A673 (cell line): ENCODE measurements around the gene PLEK. TPM values are rescaled to one million over a fixed set of nuclear protein-coding genes. Genes with fewer than 3 reads are reported as not detected.

Source experiments
- BruUV-seq: library from RNA; stranded (reverse); fragments of 400-500 nt; replicated peaks from 2 replicates; lab custom pipeline; 2021; lab: Mats Ljungman, UMichigan
- CTCF ChIA-PET: fragments of 300-600 bp; sonication (Branson Sonifier 250); formaldehyde crosslinking; loops from one replicate; lab custom pipeline; 2022; ENCODE audit warnings: antibody characterized with exemption; lab: Charles Lee
- POLR2A ChIA-PET: fragments of 300-600 bp; sonication (Branson Sonifier 250); formaldehyde crosslinking; loops from one replicate; lab custom pipeline; 2022; ENCODE audit warnings: antibody characterized with exemption; ENCODE audit not compliant: low non-redundant PET; lab: Charles Lee
- DNase-seq: peaks from one replicate; pipeline ENCODE4 v3.0.0-alpha.2; 2015; ENCODE audit warnings: low spot score
- H3K27ac ChIP-seq: fragments of 200-600 bp; sonication (generic); 2 replicates; pipeline ENCODE4 v1.5.1; 2016; ENCODE audit warnings: mixed run types, low read depth, mild to moderate bottlenecking, mixed read lengths, antibody characterized with exemption, low read length; ENCODE audit not compliant: poor library complexity, severe bottlenecking
- H3K27me3 ChIP-seq: fragments of 200-600 bp; sonication (generic); replicated peaks from 2 replicates; pipeline ENCODE4 v1.6.1; 2017; ENCODE audit warnings: mixed run types, low read depth, mild to moderate bottlenecking, mixed read lengths, antibody characterized with exemption, low read length; ENCODE audit not compliant: insufficient read depth, poor library complexity
- H3K36me3 ChIP-seq: fragments of 200-600 bp; sonication (generic); 2 replicates; pipeline ENCODE4 v1.6.1; 2016; ENCODE audit warnings: mixed run types, mild to moderate bottlenecking, mixed read lengths, antibody characterized with exemption, low read length; ENCODE audit not compliant: insufficient read depth, poor library complexity, severe bottlenecking
- H3K4me1 ChIP-seq: fragments of 200-600 bp; sonication (generic); 2 replicates; pipeline ENCODE4 v1.6.1; 2017; ENCODE audit warnings: mixed run types, mild to moderate bottlenecking, mixed read lengths, antibody characterized with exemption, low read length; ENCODE audit not compliant: insufficient read depth, poor library complexity, severe bottlenecking
- H3K4me3 ChIP-seq: fragments of 200-600 bp; sonication (generic); 2 replicates; pipeline ENCODE4 v1.5.1; 2016; ENCODE audit warnings: low read depth, mixed run types, mild to moderate bottlenecking, mixed read lengths, low read length; ENCODE audit not compliant: poor library complexity, severe bottlenecking
- H3K9me3 ChIP-seq: fragments of 200-600 bp; sonication (generic); 2 replicates; pipeline ENCODE4 v1.6.1; 2016; ENCODE audit warnings: mixed run types, low read depth, mild to moderate bottlenecking, mixed read lengths, antibody characterized with exemption, low read length; ENCODE audit not compliant: poor library complexity, severe bottlenecking
- CTCF ChIP-seq: fragments of 300-800, 200-600 bp; sonication (generic); conservative IDR thresholded peaks from 2 replicates; pipeline ENCODE4 v1.5.1; 2017; ENCODE audit warnings: low read depth, mild to moderate bottlenecking, antibody characterized with exemption, low read length, moderate library complexity, mixed read lengths
- EZH2 ChIP-seq: fragments of 200-600 bp; sonication (generic); IDR thresholded peaks from 2 replicates; pipeline ENCODE4 v1.6.1; 2017; ENCODE audit warnings: borderline replicate concordance, low read depth, mild to moderate bottlenecking, mixed read lengths, antibody characterized with exemption, low read length; ENCODE audit not compliant: poor library complexity, severe bottlenecking
- intact Hi-C: fragments of 100-400 bp; cut with micrococcal nuclease; formaldehyde crosslinking; loops from one replicate; pipeline ENCODE4 v1.10.0; 2022; ENCODE audit not compliant: unreplicated experiment
- total RNA-seq: library from RNA; stranded (reverse); gene quantifications from 2 replicates; pipeline ENCODE4 v1.2.3, GENCODE V29; 2021

The PLEK gene
- total RNA-seq, 1 experiment from 2014 or later = not detected

- ChIA-PET POLR2A (no interaction called here), CTCF (no interaction called here)
- no peaks in the 10 kb centered on the region for H3K27me3 ChIP-seq
- TF ChIP-seq CTCF (no peak), EZH2 (no peak)
- H3K9me3 ChIP-seq = no peaks in the 10 kb centered on the region
- H3K4me1 ChIP-seq = no peaks in the 10 kb centered on the region
- no peaks in the 10 kb centered on the region for H3K36me3 ChIP-seq
- no peak overlapping the region for H3K27ac ChIP-seq
- no peak overlapping the region for H3K4me3 ChIP-seq
- intact Hi-C loops = no loop called here
- no peak for DNase-seq
- BruUV-seq = no TSS peak
Measured at GRCh38 chr2:68428746-68429145, 63.7 kb downstream of the PLEK start.

- ChIA-PET CTCF (interaction anchor here (0.6 kb wide), 1 partner anchor 276 kb away, joined by 4 read pairs; no protein-coding TSS in a partner anchor), POLR2A (no interaction called here)
- TF ChIP-seq CTCF = no peak
- no peak for TF ChIP-seq EZH2
- no peaks in the 10 kb centered on the region for H3K9me3 ChIP-seq
- no peaks in the 10 kb centered on the region for H3K27me3 ChIP-seq
- H3K4me3 ChIP-seq = no peak overlapping the region
- no TSS peak for BruUV-seq
- peak; percentile 19 for DNase-seq
- no peaks in the 10 kb centered on the region for H3K4me1 ChIP-seq
- intact Hi-C loops = no loop called here
- no peak overlapping the region for H3K27ac ChIP-seq
- no peaks in the 10 kb centered on the region for H3K36me3 ChIP-seq
Measured at GRCh38 chr2:68429311-68429826, 64.3 kb downstream of the PLEK start.

- H3K36me3 ChIP-seq = no peaks in the 10 kb centered on the region
- no peaks in the 10 kb centered on the region for H3K9me3 ChIP-seq
- no peak for TF ChIP-seq EZH2
- no peak for TF ChIP-seq CTCF
- no peak for DNase-seq
- H3K27ac ChIP-seq = no peak overlapping the region
- no peaks in the 10 kb centered on the region for H3K4me1 ChIP-seq
- no peaks in the 10 kb centered on the region for H3K27me3 ChIP-seq
- CTCF ChIA-PET = no interaction called here
- POLR2A ChIA-PET = no interaction called here
- H3K4me3 ChIP-seq = no peak overlapping the region
- BruUV-seq = no TSS peak
- intact Hi-C loops = no loop called here
Measured at GRCh38 chr2:68431316-68431972, 66.4 kb downstream of the PLEK start.
